ENCODE results near the gene CIB4.

CIB4 gene

GRCh38 chr2:26623541-26624495 is 17.3 kb downstream of the CIB4 start:
- Mint-ChIP-seq H3K36me3 (no peaks in the 10 kb centered on the region), H3K4me3 (no peak overlapping the region), H3K27ac (no peak overlapping the region), H3K27me3 (no peaks in the 10 kb centered on the region), H3K4me1 (peaks cover 5% of the 10 kb centered on the region), H3K9me3 (no peaks in the 10 kb centered on the region)

- peaks cover 5% of the 10 kb centered on the region for H3K4me1 Mint-ChIP-seq
- H3K9me3 Mint-ChIP-seq: no peaks in the 10 kb centered on the region
- H3K27ac Mint-ChIP-seq: no peak overlapping the region
- no peak overlapping the region for H3K4me3 Mint-ChIP-seq
- no peaks in the 10 kb centered on the region for H3K36me3 Mint-ChIP-seq
- H3K27me3 Mint-ChIP-seq: no peaks in the 10 kb centered on the region
Measured at GRCh38 chr2:26621469-26622199, 19.5 kb downstream of the CIB4 start.

GRCh38 chr2:26620031-26620605 is 21.0 kb downstream of the CIB4 start:
- Mint-ChIP-seq H3K9me3 (no peaks in the 10 kb centered on the region), H3K36me3 (no peaks in the 10 kb centered on the region), H3K4me3 (no peak overlapping the region), H3K4me1 (peaks cover 5% of the 10 kb centered on the region), H3K27ac (no peak overlapping the region), H3K27me3 (no peaks in the 10 kb centered on the region)

GRCh38 chr2:26619521-26619951 is 21.6 kb downstream of the CIB4 start:
- H3K27me3 Mint-ChIP-seq: no peaks in the 10 kb centered on the region
- peaks cover 5% of the 10 kb centered on the region for H3K4me1 Mint-ChIP-seq
- no peak overlapping the region for H3K4me3 Mint-ChIP-seq
- no peaks in the 10 kb centered on the region for H3K9me3 Mint-ChIP-seq
- H3K36me3 Mint-ChIP-seq: no peaks in the 10 kb centered on the region
- H3K27ac Mint-ChIP-seq: no peak overlapping the region

GRCh38 chr2:26619096-26619495 is 22.1 kb downstream of the CIB4 start:
- Mint-ChIP-seq H3K9me3 (no peaks in the 10 kb centered on the region), H3K4me1 (peaks cover 5% of the 10 kb centered on the region), H3K36me3 (no peaks in the 10 kb centered on the region), H3K27me3 (no peaks in the 10 kb centered on the region), H3K27ac (no peak overlapping the region), H3K4me3 (no peak overlapping the region)

- H3K27ac Mint-ChIP-seq: no peak overlapping the region
- H3K27me3 Mint-ChIP-seq: no peaks in the 10 kb centered on the region
- H3K9me3 Mint-ChIP-seq: no peaks in the 10 kb centered on the region
- H3K4me1 Mint-ChIP-seq: peaks cover 5% of the 10 kb centered on the region
- no peaks in the 10 kb centered on the region for H3K36me3 Mint-ChIP-seq
- H3K4me3 Mint-ChIP-seq: no peak overlapping the region
Measured at GRCh38 chr2:26618611-26619010, 22.6 kb downstream of the CIB4 start.

- Mint-ChIP-seq H3K4me1 (peaks cover 5% of the 10 kb centered on the region), H3K27me3 (no peaks in the 10 kb centered on the region), H3K4me3 (no peak overlapping the region), H3K9me3 (no peaks in the 10 kb centered on the region), H3K36me3 (no peaks in the 10 kb centered on the region), H3K27ac (no peak overlapping the region)
Measured at GRCh38 chr2:26617588-26618083, 23.5 kb downstream of the CIB4 start.

- H3K27ac Mint-ChIP-seq: no peak overlapping the region
- no peak overlapping the region for H3K4me3 Mint-ChIP-seq
- H3K27me3 Mint-ChIP-seq: no peaks in the 10 kb centered on the region
- peaks cover 5% of the 10 kb centered on the region for H3K4me1 Mint-ChIP-seq
- no peaks in the 10 kb centered on the region for H3K9me3 Mint-ChIP-seq
- no peaks in the 10 kb centered on the region for H3K36me3 Mint-ChIP-seq
Measured at GRCh38 chr2:26616706-26617587, 24.2 kb downstream of the CIB4 start.

- Mint-ChIP-seq H3K36me3 (no peaks in the 10 kb centered on the region), H3K27me3 (no peaks in the 10 kb centered on the region), H3K4me1 (peaks cover 5% of the 10 kb centered on the region), H3K4me3 (no peak overlapping the region), H3K27ac (no peak overlapping the region), H3K9me3 (no peaks in the 10 kb centered on the region)
Measured at GRCh38 chr2:26615860-26616705, 25.1 kb downstream of the CIB4 start.

GRCh38 chr2:26615336-26615859 is 25.8 kb downstream of the CIB4 start:
- Mint-ChIP-seq H3K9me3 (no peaks in the 10 kb centered on the region), H3K4me3 (no peak overlapping the region), H3K4me1 (peaks cover 8% of the 10 kb centered on the region), H3K27ac (no peak overlapping the region), H3K27me3 (no peaks in the 10 kb centered on the region), H3K36me3 (no peaks in the 10 kb centered on the region)

GRCh38 chr2:26614216-26615138 is 26.7 kb downstream of the CIB4 start:
- Mint-ChIP-seq H3K36me3 (no peaks in the 10 kb centered on the region), H3K4me3 (no peak overlapping the region), H3K9me3 (no peaks in the 10 kb centered on the region), H3K4me1 (peaks cover 15% of the 10 kb centered on the region), H3K27me3 (no peaks in the 10 kb centered on the region), H3K27ac (no peak overlapping the region)

GRCh38 chr2:26613241-26614215 is 27.6 kb downstream of the CIB4 start:
- Mint-ChIP-seq H3K4me3 (no peak overlapping the region), H3K36me3 (no peaks in the 10 kb centered on the region), H3K27me3 (no peaks in the 10 kb centered on the region), H3K27ac (no peak overlapping the region), H3K4me1 (peaks cover 21% of the 10 kb centered on the region), H3K9me3 (no peaks in the 10 kb centered on the region)

Measured in activated naive CD4-positive, alpha-beta T cell treated with anti-CD3 and anti-CD28 coated beads, Interleukin-2, amount 50 U/mL, for 24 hours (primary cell).